A549 (cell line): ENCODE results near the gene DCD.

Experiments
- EP300 ChIP-seq, 2 experiments: fragments of >200 bp; sonication (Bioruptor Twin); formaldehyde crosslinking; IDR thresholded peaks; 2 replicates in 1 of 2; 3 replicates in 1 of 2; pipeline ENCODE4 v1.6.1; 2016 to 2017
- HOXA7 ChIP-seq: fragments of 250-450 bp; sonication (Bioruptor Pico); IDR thresholded peaks from 2 replicates; pipeline ENCODE4 v1.5.0; 2020; ENCODE audit warnings: mild to moderate bottlenecking, moderate library complexity
- HOXB13 ChIP-seq: fragments of 250-450 bp; sonication (Bioruptor Pico); IDR thresholded peaks from 2 replicates; pipeline ENCODE4 v1.5.0; 2020; ENCODE audit warnings: low read depth, mild to moderate bottlenecking, moderate library complexity
- POLR2AphosphoS2 ChIP-seq: conservative IDR thresholded peaks from 2 replicates; pipeline ENCODE4 v1.6.1; 2012; ENCODE audit warnings: low read length, improper control_type of control experiment, inconsistent platforms
- RAD21 ChIP-seq, 2 experiments: fragments of >200 bp in 1 of 2; sonication (Bioruptor Twin) in 1 of 2; formaldehyde crosslinking in 1 of 2; IDR thresholded peaks in 1 of 2; conservative IDR thresholded peaks in 1 of 2; 2 replicates in 1 of 2; 3 replicates in 1 of 2; pipeline ENCODE4 v1.6.1; 2012 to 2018; ENCODE audit warnings: inconsistent platforms in 1 of 2
- RFX5 ChIP-seq: fragments of 450-650 bp; IDR thresholded peaks from 2 replicates; pipeline ENCODE4 v1.7.1; 2014; ENCODE audit warnings: antibody characterized with exemption, mild to moderate bottlenecking, moderate library complexity
- SMC3 ChIP-seq: fragments of >200 bp; sonication (Bioruptor Twin); formaldehyde crosslinking; IDR thresholded peaks from 3 replicates; pipeline ENCODE4 v1.6.1; 2018; ENCODE audit warnings: inconsistent platforms
- TF ChIP-seq, protein P1 (sequence below): fragments of >200 bp; sonication (Bioruptor Twin); formaldehyde crosslinking; IDR thresholded peaks from 3 replicates; pipeline ENCODE4 v1.5.1; 2016

DNA sequence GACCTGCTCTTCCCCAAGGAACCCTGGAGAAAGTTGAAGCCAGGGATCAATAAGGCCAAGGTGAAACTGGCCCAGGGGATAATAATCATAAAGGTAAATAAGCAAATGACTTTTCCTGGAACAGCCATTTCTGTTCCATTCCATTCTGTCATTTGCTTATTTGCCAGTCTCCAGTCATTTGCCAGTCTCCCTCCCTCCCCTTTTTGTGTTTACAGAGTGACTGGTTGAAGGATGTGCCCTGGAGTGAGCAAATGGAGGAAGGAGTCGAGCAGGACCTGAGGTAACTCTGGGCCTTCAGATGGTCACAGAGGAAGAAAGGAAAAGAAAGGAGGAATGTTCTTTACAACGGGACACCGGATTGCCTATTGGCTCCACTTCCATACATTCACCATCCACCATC is 17.8 kb upstream of the DCD start:
- TF ChIP-seq POLR2AphosphoS2 (no peak), SMC3 (no peak), HOXA7 (CRISPR knock-in tag) (no peak), RFX5 (no peak), HOXB13 (CRISPR knock-in tag) (no peak), RAD21 (conservative IDR thresholded peaks at IDR 0.05 in 1 of 2, IDR thresholded peaks at IDR 0.05 in 1 of 2) (no peak), EP300 (IDR thresholded peaks at IDR 0.05) (no peak)
- TF ChIP-seq, protein P1, sequence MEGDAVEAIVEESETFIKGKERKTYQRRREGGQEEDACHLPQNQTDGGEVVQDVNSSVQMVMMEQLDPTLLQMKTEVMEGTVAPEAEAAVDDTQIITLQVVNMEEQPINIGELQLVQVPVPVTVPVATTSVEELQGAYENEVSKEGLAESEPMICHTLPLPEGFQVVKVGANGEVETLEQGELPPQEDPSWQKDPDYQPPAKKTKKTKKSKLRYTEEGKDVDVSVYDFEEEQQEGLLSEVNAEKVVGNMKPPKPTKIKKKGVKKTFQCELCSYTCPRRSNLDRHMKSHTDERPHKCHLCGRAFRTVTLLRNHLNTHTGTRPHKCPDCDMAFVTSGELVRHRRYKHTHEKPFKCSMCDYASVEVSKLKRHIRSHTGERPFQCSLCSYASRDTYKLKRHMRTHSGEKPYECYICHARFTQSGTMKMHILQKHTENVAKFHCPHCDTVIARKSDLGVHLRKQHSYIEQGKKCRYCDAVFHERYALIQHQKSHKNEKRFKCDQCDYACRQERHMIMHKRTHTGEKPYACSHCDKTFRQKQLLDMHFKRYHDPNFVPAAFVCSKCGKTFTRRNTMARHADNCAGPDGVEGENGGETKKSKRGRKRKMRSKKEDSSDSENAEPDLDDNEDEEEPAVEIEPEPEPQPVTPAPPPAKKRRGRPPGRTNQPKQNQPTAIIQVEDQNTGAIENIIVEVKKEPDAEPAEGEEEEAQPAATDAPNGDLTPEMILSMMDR, result no peak
